ENCODE data around the gene VEGFD.

The VEGFD gene

DNA sequence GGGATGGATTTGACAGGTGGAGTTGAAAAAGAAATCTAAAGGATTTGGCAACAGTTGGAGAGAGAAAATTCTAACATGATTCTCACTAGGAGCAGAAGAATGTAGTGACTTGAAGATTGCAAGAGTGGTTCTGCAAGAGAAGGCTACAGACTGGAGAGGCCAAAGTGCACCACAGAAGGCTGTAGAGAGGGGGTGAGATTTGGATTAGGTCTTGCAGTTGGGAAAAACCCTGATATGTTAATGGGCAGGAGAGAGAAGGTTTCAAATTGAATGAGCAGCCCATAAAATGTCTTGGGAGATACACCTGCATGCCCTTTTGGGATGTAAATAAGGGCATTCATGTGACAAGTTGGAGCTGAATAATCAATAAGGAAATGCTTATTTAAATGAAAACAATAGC lies 14.7 kb upstream of the VEGFD start:
- DNase-seq (ENCODE audit: low spot score), result peak; percentile 2
- TF ChIP-seq, protein P1, sequence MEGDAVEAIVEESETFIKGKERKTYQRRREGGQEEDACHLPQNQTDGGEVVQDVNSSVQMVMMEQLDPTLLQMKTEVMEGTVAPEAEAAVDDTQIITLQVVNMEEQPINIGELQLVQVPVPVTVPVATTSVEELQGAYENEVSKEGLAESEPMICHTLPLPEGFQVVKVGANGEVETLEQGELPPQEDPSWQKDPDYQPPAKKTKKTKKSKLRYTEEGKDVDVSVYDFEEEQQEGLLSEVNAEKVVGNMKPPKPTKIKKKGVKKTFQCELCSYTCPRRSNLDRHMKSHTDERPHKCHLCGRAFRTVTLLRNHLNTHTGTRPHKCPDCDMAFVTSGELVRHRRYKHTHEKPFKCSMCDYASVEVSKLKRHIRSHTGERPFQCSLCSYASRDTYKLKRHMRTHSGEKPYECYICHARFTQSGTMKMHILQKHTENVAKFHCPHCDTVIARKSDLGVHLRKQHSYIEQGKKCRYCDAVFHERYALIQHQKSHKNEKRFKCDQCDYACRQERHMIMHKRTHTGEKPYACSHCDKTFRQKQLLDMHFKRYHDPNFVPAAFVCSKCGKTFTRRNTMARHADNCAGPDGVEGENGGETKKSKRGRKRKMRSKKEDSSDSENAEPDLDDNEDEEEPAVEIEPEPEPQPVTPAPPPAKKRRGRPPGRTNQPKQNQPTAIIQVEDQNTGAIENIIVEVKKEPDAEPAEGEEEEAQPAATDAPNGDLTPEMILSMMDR (IDR thresholded peaks at IDR 0.05; ENCODE audit: extremely low read depth, missing control alignments), result no peak

DNA sequence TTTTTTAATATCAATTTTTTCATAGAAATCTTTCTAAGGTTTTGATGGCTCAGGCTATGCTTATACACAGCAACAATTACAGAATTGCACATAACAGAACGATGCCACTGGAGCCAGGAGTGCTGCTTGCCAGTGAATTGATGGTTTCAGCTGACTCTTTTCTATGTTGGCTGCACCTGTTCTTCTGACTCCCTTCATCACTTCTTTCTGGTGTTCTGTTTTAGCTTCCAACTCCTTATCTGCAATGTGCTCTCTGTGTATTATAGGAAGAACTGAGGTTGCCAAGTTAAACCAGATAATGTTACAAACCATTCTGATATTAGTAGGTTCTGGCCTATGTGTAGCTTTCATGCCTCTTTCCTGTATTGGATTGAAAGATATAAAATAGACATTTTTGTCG lies 11.6 kb upstream of the VEGFD start:
- DNase-seq (ENCODE audit: low spot score), result no peak
- TF ChIP-seq, protein P1 (IDR thresholded peaks at IDR 0.05; ENCODE audit: extremely low read depth, missing control alignments), result no peak

DNA sequence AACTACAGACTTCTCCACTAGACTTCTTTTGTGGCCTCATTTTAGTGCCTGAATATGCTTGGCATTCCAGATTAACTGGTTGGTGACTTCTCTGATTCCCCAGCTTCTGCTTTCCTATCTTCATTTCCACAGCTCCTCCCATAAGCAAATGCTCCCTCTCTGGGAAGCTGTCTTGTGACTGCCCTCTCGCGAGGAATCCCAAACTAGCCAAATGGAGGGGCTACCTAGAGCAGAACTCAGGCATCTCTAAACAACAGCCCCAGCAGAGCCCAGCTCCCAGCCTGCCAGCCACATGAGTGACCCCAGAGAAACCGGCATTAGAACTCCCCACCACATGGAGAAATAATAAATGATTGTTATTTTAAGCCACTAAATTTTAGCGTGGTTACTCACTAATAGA lies 7.6 kb upstream of the VEGFD start:
- no peak for DNase-seq (ENCODE audit: low spot score)

GRCh38 chrX:15382813-15383212 lies 1.4 kb downstream of the VEGFD start:
- no peak for DNase-seq (ENCODE audit: low spot score)
- TF ChIP-seq, protein P1 (IDR thresholded peaks at IDR 0.05; ENCODE audit: extremely low read depth, missing control alignments), result no peak

More for the DNA sequence above, 7.6 kb upstream of the VEGFD start:
- TF ChIP-seq, protein P1 (IDR thresholded peaks at IDR 0.05; ENCODE audit: extremely low read depth, missing control alignments), result no peak

DNA sequence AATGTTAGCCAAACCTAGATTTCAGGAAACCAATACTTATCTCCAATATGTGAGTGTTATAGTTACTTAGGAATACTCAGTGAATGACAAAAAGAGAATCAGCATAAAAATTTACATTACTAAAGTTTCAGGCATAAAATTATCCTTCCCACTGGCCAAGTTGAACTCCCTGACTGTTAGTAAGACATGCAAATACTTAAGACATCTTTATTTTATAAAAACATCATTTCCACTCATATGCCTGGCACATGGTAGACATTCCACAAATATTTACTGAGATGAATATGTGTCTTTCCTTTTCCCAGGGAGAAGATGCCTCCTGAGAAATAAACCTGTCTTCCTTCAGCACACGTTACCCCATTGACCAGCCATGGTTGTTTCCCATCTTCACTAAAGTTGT lies 7.3 kb downstream of the VEGFD start:
- no peak for DNase-seq (ENCODE audit: low spot score)
- TF ChIP-seq, protein P1 (IDR thresholded peaks at IDR 0.05; ENCODE audit: extremely low read depth, missing control alignments), result no peak

- DNase-seq (ENCODE audit: low spot score), result no peak
Observed at GRCh38 chrX:15373976-15374375, 10.2 kb downstream of the VEGFD start.

DNA sequence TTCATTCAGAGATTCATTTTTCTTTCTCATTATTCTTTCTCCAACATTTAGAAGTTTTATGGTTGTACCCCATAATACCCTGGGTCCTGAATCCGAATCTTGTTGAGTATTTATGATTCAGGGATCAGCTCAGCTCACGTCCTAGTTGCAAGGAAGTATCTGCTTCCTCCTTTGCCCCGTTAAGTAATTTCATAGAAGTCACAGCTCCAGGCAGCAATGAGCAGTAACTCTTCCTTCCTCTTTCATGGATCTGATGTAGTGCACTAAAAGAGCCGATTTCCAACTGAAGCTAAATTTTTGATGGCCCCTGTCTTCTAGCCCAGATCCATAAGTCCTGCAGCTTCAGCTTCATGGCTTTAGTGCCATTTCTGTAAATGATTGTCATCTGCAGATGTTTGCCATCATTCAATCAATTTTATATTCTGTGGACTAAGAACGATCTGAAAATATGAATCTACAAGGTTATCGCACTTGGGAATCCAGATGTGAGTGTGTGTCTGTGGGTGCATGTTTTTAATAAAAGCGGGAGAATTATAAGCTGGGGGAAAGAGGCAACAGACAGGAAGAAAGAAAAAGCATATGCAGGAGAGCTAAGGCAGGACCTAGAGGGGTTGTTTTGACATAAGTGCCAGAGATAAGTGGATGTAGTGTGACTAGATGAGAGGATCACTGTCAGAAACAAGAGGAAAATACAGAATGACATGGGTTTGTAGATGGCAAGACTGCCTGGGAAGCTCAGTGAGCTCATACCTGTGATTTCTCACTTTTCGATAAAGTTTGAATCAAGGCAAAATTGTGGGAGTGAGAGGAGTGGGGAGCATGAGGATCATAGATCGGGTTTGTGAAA lies 17.5 kb downstream of the VEGFD start:
- TF ChIP-seq, protein P1 (IDR thresholded peaks at IDR 0.05; ENCODE audit: extremely low read depth, missing control alignments), result no peak
- no peak for DNase-seq (ENCODE audit: low spot score)

More at GRCh38 chrX:15373976-15374375, 10.2 kb downstream of the VEGFD start:
- TF ChIP-seq, protein P1 (IDR thresholded peaks at IDR 0.05; ENCODE audit: extremely low read depth, missing control alignments), result no peak

Measured in GM20000 (cell line).